Suppressor macrophage (primary cell): ENCODE measurements around the gene PIK3R6.
"Not testable (repeated sequence)": the region's sequence is repeated elsewhere in the genome, so short reads cannot be mapped to it uniquely, and the experiment has no call there.

Experiments
- DNase-seq, 4 experiments: peaks; one replicate each; pipeline ENCODE4 v3.0.0-alpha.2; 2020 to 2022

The PIK3R6 gene

GRCh38 chr17:8823279-8823678, 44.2 kb downstream of the PIK3R6 start:
- no peak for DNase-seq

- DNase-seq = no peak
Observed at GRCh38 chr17:8822401-8823035, 45.0 kb downstream of the PIK3R6 start.

GRCh38 chr17:8821446-8822105, 45.9 kb downstream of the PIK3R6 start:
- no peak for DNase-seq

DNA sequence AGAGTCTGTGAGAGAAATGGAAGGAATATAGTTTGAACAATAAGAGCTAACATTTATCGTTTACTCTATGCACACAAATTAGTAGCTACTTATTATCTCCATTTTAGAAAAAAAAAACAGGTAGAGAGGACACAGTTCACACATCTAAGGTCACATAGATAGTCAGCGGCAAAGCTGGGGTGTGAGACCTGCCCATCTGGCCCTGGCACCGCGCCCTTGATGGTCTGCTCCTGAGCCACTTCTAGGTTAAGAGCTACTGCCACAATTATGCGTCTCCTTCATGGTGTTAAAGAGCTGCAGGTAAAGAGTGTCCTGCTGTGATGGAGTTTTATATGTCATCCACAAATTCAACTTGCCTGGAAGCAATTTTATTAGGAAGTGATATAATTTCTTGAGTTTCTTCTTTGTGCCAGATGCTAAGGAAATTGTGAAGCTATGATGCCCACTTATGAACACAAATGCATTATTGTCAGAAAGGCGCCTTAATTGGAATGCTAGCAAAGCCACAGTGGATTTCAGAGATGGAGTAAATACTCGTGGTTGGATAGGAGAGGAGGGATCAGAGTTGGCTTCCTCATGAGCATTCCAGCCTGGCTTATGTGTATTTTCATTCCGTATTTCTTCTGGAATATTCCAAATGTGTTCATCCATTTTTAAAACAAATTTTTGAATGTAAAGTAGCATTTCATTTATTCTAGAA, 47.0 kb downstream of the PIK3R6 start:
- DNase-seq = no peak

DNA sequence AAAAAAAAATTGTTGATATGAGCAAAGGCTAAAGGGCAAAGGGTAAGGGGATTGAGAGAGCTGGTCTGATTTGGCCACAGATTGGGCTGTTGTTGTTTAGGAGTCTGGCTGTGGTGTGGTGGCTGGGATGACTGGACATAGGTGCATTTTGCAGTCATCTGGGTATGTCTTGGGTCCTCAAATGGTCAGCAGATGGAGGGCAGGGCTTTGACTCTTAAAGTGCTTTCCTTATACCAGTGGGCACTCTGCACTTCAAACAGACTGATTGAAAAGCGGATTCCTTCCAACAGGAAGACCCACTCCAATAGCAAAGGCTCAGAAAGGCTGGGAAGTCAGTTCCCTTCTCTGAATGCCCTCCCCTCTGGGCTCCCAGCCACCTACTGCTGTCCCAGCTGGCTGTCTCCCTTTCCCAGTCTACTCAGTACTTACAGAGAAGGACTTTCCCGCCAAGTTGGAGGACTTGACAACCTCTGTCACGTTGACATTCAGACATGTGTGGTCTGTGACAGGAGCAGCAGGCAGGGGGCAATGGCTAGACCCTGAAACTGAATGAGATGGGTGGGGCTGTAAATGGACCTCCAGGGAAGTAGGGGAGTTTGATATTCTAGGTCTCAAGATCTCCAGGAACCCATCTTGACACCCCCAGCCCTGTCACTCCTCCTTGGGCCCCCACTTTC, 48.7 kb downstream of the PIK3R6 start:
- DNase-seq = no peak

- no peak for DNase-seq
Observed at GRCh38 chr17:8818047-8818446, 49.4 kb downstream of the PIK3R6 start.

- peak; percentile 70 to 87 (median 82) for DNase-seq
Observed at GRCh38 chr17:8806926-8807550, 60.4 kb downstream of the PIK3R6 start.

GRCh38 chr17:8806253-8806925, 61.1 kb downstream of the PIK3R6 start:
- DNase-seq = no peak

DNA sequence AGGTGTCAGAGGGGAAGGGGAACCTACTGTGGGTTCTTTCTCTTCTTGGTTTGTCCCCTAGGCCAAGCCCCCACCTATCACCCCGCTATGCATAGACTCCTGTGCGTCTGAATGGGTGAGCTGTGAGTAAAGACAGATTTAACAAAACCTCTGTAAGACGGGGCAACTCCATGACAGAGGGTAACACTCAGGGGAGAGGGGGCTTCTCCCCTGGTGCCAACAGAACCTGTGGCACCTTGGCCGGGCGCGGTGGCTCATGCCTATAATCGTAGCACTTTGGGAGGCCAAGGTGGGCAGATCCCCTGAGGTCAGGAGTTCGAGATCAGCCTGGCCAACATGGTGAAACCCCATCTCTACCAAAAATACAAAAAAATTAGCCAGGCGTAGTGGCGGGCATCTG, 62.1 kb downstream of the PIK3R6 start:
- not testable (repeated sequence) for DNase-seq

DNA sequence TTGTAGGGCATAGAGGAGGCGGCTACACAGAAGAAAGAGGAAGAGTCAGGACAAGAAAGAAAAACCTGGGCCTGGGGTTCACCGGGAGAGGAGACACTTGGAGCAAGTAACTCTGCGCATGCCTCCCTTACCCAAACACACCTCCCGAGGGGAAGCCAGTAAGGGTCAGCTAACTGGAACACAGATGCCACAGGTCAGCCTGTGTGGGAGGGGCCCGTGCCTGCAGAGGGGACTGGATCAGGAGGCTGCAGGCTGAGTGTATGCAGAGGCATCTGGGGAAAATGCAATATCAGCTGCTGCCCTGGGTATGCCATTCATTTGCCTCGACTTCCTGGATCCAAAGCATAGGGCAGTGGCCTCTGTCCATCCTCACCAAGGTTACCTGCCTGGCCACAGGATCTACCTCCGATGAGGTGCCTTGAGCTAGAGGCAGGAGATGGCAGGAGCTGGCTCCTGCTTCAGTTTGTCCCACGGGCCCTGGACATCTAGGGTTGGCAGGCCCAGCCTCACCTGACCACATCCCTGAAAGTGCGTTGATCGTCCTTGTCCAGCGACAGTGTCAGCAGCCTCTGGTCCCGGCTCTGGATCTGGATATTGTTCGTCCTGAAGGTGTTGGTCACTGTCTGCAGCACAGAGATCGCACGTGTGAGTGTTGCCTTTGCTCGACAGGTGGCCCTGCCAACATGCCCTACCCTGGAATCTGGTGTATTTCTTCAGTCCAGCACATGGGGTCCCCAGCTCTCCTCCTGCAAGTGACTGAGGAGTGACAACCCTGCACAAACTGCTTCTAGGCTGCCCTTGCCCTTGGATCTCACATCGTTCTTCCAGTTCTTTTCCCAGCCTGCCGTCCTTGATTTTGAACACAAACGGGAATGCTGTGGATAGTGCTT, 63.7 kb downstream of the PIK3R6 start:
- no peak for DNase-seq

DNA sequence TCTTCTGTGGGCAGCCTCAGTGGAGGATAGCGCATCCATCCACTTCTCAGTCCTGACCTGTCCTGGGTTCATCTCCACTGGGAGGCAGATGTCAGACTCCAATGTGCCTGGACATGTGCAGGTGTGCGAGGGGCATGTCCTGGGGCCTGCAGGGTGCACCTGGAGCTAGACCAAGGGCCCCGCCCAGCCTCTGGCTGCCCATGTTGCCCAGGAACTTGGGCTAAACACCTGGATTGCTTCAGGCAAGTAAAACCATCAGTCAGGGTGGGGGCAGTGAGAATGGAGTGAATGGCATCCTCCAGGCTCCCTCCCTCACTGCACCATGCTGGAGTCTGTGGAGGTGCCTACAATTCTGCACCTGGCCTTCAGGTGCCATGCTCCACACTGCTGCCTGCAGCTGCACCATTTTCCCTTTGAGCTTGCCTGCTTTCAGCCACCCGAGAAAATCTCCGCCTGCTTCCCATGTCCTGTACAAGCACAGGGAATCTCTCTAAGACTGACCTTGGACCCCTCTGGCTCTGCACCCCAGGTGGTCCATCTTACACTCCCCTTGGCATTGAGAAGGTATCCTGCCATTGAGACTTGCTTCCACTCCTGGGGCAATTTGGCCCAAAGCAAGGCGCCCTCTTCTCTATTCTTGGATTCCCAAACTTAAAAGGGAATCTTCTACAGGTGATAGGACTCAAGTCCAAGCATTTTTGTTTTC, 66.2 kb downstream of the PIK3R6 start:
- no peak for DNase-seq

- DNase-seq = no peak
Observed at GRCh38 chr17:8800656-8801055, 66.8 kb downstream of the PIK3R6 start.

- DNase-seq = no peak
Observed at GRCh38 chr17:8799570-8800212, 67.8 kb downstream of the PIK3R6 start.

GRCh38 chr17:8798846-8799569, 68.5 kb downstream of the PIK3R6 start, which contains the start of gene MFSD6L:
TSS of gene MFSD6L (minus strand) at chr17:8799365. CDS start at chr17:8799120, 245 bp downstream.
- DNase-seq = no peak

DNA sequence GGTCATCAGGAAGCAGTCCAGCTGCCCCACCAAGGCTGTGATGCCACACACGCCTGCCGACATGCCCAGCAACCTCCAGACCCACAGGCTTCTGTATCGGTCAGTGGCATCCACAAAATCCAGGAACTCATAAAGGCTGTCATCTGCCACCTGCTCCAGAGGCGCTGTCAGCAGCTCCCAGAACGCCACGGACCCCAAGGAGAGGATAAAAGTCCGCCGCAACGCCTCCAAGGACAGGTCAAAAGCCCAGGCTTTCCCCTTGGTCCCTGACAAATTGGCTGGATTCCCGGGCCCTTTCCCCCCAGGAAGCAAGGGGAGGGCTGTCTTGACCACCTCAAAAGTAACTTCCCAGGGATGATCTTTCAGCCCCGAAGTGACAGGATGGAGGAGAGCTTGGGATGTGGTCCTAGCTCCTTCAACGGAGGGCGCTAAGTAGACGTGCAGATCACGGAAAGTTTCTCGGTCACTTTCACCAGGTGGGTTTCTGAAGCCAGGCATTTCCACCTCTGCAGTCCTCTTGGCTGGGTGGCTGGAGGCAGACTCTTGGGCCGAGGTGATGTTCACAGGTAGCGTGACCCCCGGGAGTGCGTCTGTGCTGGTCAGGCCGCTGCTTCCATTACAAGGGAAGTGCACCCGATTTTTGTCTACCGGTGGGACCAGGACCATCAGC, 69.2 kb downstream of the PIK3R6 start:
- DNase-seq = no peak

GRCh38 chr17:8797621-8798175, 69.8 kb downstream of the PIK3R6 start:
- no peak for DNase-seq

DNA sequence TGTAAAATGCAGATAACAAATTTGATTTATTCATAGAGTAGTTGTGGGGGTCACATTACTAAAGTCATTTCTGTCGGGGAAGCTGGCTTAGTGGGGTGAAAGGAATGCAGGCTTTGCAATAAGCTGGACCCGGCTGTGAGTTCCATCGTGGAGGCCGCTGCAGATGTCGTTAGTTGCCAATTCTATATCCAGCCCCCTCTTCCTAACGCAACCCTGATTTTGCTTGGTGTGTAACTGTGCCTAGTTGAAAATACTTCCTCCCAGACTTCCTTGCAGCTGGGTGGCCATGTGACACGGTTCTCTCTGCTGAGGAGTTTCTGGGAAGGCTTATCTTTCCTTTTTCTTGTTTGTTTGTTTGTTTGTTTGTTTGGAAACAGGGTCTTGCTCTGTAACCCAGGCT, 72.8 kb downstream of the PIK3R6 start:
- peak in 3 of 4 experiments; percentile 27 to 55 (median 35) for DNase-seq

DNA sequence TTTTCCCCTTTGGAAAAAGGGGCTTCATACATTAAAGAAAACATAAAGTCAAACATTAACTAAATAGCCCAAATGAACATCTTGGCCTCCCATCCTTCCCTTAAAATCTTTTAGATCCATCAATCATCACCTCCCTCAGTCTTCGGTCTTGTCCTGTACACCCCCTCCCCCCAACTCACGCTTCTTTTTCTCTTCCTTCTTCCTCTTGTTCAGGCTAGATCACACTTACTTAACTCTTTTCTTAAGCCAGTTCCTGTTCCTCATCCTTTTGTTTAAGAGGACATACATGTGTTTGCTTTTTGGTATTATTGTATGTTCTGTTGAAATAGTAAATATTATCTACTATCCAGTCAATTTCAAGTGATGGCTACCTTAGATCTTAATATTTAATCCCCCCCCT, 73.8 kb downstream of the PIK3R6 start:
- peak in 3 of 4 experiments; percentile 31 to 70 (median 39) for DNase-seq
